AG20443 (cell line): ENCODE data around the gene MS4A18.
"Not testable (repeated sequence)": the region's sequence is repeated elsewhere in the genome, so short reads cannot be mapped to it uniquely, and the experiment has no call there.

Experiments
- DNase-seq: peaks from one replicate; pipeline ENCODE4 v3.0.0; 2012; ENCODE audit warnings: low spot score, mixed read lengths

MS4A18 gene

GRCh38 chr11:60724420-60724819 lies at the start of gene MS4A18:
Gene MS4A18, plus strand, starts transcription at chr11:60724720.
- no peak for DNase-seq

- DNase-seq = not testable (repeated sequence)
Observed at GRCh38 chr11:60678231-60678630, 46.3 kb upstream of the MS4A18 start.

GRCh38 chr11:60679879-60680278 lies 44.6 kb upstream of the MS4A18 start:
- no peak for DNase-seq

- DNase-seq = no peak
Observed at GRCh38 chr11:60680455-60681119, 43.9 kb upstream of the MS4A18 start.

GRCh38 chr11:60684541-60684848 lies 40.0 kb upstream of the MS4A18 start:
- not testable (repeated sequence) for DNase-seq

GRCh38 chr11:60691661-60692060 lies 32.9 kb upstream of the MS4A18 start:
- DNase-seq = no peak

GRCh38 chr11:60699284-60699691 lies 25.2 kb upstream of the MS4A18 start, which contains the start of gene MS4A8:
Gene MS4A8, plus strand, starts transcription at chr11:60699612. Its CDS starts 1,249 bp downstream, at chr11:60700861.
- DNase-seq = no peak

GRCh38 chr11:60699936-60700335 lies 24.6 kb upstream of the MS4A18 start:
- DNase-seq = no peak

GRCh38 chr11:60700689-60701468 lies 23.6 kb upstream of the MS4A18 start:
- no peak for DNase-seq

GRCh38 chr11:60701469-60701818 lies 23.1 kb upstream of the MS4A18 start:
- DNase-seq = no peak

GRCh38 chr11:60703374-60703773 lies 21.1 kb upstream of the MS4A18 start:
- DNase-seq = no peak

- DNase-seq = no peak
Observed at GRCh38 chr11:60705895-60706294, 18.6 kb upstream of the MS4A18 start.

GRCh38 chr11:60706931-60707330 lies 17.6 kb upstream of the MS4A18 start:
- no peak for DNase-seq

- no peak for DNase-seq
Observed at GRCh38 chr11:60710482-60710881, 14.0 kb upstream of the MS4A18 start.

GRCh38 chr11:60711276-60711675 lies 13.2 kb upstream of the MS4A18 start:
- DNase-seq = no peak

- not testable (repeated sequence) for DNase-seq
Observed at GRCh38 chr11:60713423-60713822, 11.1 kb upstream of the MS4A18 start.

- DNase-seq = no peak
Observed at GRCh38 chr11:60717956-60718355, 6.6 kb upstream of the MS4A18 start.

- no peak for DNase-seq
Observed at GRCh38 chr11:60718524-60719316, 5.8 kb upstream of the MS4A18 start.

GRCh38 chr11:60719391-60719790 lies 5.1 kb upstream of the MS4A18 start:
- DNase-seq = no peak

- no peak for DNase-seq
Observed at GRCh38 chr11:60720460-60720859, 4.1 kb upstream of the MS4A18 start.

- no peak for DNase-seq
Observed at GRCh38 chr11:60725592-60725991, 1.1 kb downstream of the MS4A18 start.

GRCh38 chr11:60731586-60731985 lies 7.1 kb downstream of the MS4A18 start:
- no peak for DNase-seq

- DNase-seq = no peak
Observed at GRCh38 chr11:60734279-60734678, 9.8 kb downstream of the MS4A18 start.
